BLaER1 (cell line): Measurements from ENCODE around the gene ZNF699.
"Not testable (repeated sequence)": the region's sequence is repeated elsewhere in the genome, so short reads cannot be mapped to it uniquely, and the experiment has no call there.

ENCODE experiments used
- H3K27ac ChIP-seq: shearing (Covaris generic); formaldehyde crosslinking; 2 replicates; pipeline ENCODE4 v1.8.1; 2022
- H3K27me3 ChIP-seq: shearing (Covaris generic); formaldehyde crosslinking; 2 replicates; pipeline ENCODE4 v1.8.1; 2022
- H3K36me3 ChIP-seq: shearing (Covaris generic); formaldehyde crosslinking; 2 replicates; pipeline ENCODE4 v1.8.1; 2022
- H3K4me1 ChIP-seq: shearing (Covaris generic); formaldehyde crosslinking; 2 replicates; pipeline ENCODE4 v1.8.1; 2022
- H3K4me2 ChIP-seq: shearing (Covaris generic); formaldehyde crosslinking; 2 replicates; pipeline ENCODE4 v1.8.1; 2022
- H3K4me3 ChIP-seq: shearing (Covaris generic); formaldehyde crosslinking; 2 replicates; pipeline ENCODE4 v1.8.1; 2022
- H3K9ac ChIP-seq: shearing (Covaris generic); formaldehyde crosslinking; 2 replicates; pipeline ENCODE4 v1.8.1; 2022
- H3K9me3 ChIP-seq: shearing (Covaris generic); formaldehyde crosslinking; 2 replicates; pipeline ENCODE4 v1.8.1; 2022
- H4K20me1 ChIP-seq: shearing (Covaris generic); formaldehyde crosslinking; 2 replicates; pipeline ENCODE4 v1.8.1; 2022
- Cebpa-rat ChIP-seq: shearing (Covaris generic); IDR thresholded peaks from 2 replicates; pipeline ENCODE4 v1.8.1; 2022

Gene ZNF699

GRCh38 chr19:9323919-9324583 lies 14.4 kb upstream of the ZNF699 start, which contains the start of gene ZNF559:
Gene ZNF559 (plus strand): TSS chr19:9324179. CDS start chr19:9338550, 14,371 bp downstream.
- no peak for TF ChIP-seq Cebpa-rat
- H3K9me3 ChIP-seq, result peaks cover 58% of the 10 kb centered on the region

GRCh38 chr19:9323557-9323918 lies 13.9 kb upstream of the ZNF699 start:
- Histone ChIP-seq H3K9ac (peak overlapping the region; percentile 85), H3K9me3 (peaks cover 53% of the 10 kb centered on the region)
- no peak for TF ChIP-seq Cebpa-rat

More at GRCh38 chr19:9323919-9324583, 14.4 kb upstream of the ZNF699 start, which contains the start of gene ZNF559:
- Histone ChIP-seq H3K27me3 (no peaks in the 10 kb centered on the region), H3K36me3 (peaks cover 36% of the 10 kb centered on the region), H3K27ac (peak within 1 kb of the TSS; percentile 84), H3K4me2 (peak within 1 kb of the TSS; percentile 86), H3K9ac (peak within 1 kb of the TSS; percentile 85), H4K20me1 (no peaks in the 10 kb centered on the region), H3K4me3 (peak within 1 kb of the TSS; percentile 81), H3K4me1 (peaks cover 15% of the 10 kb centered on the region)

GRCh38 chr19:9322201-9322600 lies 12.6 kb upstream of the ZNF699 start:
- H3K27ac ChIP-seq, H3K4me2 ChIP-seq, H3K4me3 ChIP-seq, H3K9ac ChIP-seq, H4K20me1 ChIP-seq, H3K27me3 ChIP-seq: not testable (repeated sequence)
- Histone ChIP-seq H3K36me3 (peaks cover 18% of the 10 kb centered on the region), H3K4me1 (peaks cover 15% of the 10 kb centered on the region), H3K9me3 (peaks cover 40% of the 10 kb centered on the region)

More at GRCh38 chr19:9323557-9323918, 13.9 kb upstream of the ZNF699 start:
- Histone ChIP-seq H3K4me1 (peaks cover 15% of the 10 kb centered on the region), H3K27ac (peak overlapping the region; percentile 84), H3K4me3 (peak overlapping the region; percentile 81), H4K20me1 (no peaks in the 10 kb centered on the region), H3K4me2 (peak overlapping the region; percentile 71), H3K27me3 (no peaks in the 10 kb centered on the region), H3K36me3 (peaks cover 31% of the 10 kb centered on the region)

GRCh38 chr19:9321756-9322155 lies 12.1 kb upstream of the ZNF699 start:
- H3K4me1 ChIP-seq, result peaks cover 15% of the 10 kb centered on the region
- peaks cover 14% of the 10 kb centered on the region for H3K36me3 ChIP-seq
- not testable (repeated sequence) for H3K27ac ChIP-seq, H4K20me1 ChIP-seq, H3K27me3 ChIP-seq, H3K4me3 ChIP-seq, H3K9ac ChIP-seq, H3K4me2 ChIP-seq
- peaks cover 38% of the 10 kb centered on the region for H3K9me3 ChIP-seq

DNA sequence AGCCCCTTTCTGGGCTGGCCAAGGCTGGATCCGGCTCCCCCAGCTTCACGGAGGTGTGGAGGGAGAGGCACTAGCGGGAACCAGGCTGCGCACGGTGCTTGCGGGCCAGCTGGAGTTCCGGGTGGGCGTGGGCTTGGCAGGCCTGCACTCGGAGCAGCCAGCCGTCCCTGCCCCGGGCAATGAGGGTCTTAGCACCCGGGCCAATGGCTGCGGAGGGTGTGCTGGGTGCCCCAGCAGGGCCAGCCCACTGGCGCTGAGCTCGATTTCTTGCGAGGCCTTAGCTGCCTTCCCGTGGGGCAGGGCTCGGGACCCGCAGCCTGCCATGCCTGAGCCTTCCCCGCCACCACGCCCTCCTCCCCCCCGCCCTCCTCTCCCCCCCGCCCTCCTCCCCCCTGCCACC lies 11.7 kb upstream of the ZNF699 start:
- Histone ChIP-seq H3K4me1 (peaks cover 15% of the 10 kb centered on the region), H3K27ac (no peak overlapping the region), H3K4me3 (no peak overlapping the region), H4K20me1 (no peaks in the 10 kb centered on the region), H3K9me3 (peaks cover 38% of the 10 kb centered on the region), H3K27me3 (no peaks in the 10 kb centered on the region), H3K4me2 (no peak overlapping the region), H3K9ac (no peak overlapping the region), H3K36me3 (peaks cover 12% of the 10 kb centered on the region)
- no peak for TF ChIP-seq Cebpa-rat

DNA sequence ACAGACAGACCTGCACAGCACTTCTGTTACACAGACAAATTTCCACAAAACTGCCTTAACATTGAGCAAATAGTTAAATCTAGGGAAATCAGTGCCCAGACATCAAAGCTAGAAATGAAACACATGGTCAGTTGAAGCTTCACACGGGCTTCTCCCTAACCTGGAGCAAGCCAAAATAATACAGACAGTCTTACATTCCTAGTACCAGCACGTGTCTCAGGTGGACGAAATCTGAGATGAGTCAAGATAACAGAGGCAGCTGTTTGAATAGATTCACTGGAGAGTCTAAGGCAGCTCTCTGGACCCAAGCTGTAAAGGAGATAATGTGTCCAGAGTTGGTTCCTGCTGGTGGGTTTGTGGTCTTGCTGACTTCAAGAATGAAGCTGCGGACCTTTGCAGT lies 4.1 kb upstream of the ZNF699 start:
- Histone ChIP-seq H3K4me1 (peaks cover 4% of the 10 kb centered on the region), H3K27me3 (no peaks in the 10 kb centered on the region), H3K9me3 (peaks cover 23% of the 10 kb centered on the region), H3K27ac (no peak overlapping the region), H3K4me3 (no peak overlapping the region), H3K9ac (no peak overlapping the region), H3K36me3 (no peaks in the 10 kb centered on the region), H4K20me1 (no peaks in the 10 kb centered on the region), H3K4me2 (no peak overlapping the region)
- TF ChIP-seq Cebpa-rat, result no peak

DNA sequence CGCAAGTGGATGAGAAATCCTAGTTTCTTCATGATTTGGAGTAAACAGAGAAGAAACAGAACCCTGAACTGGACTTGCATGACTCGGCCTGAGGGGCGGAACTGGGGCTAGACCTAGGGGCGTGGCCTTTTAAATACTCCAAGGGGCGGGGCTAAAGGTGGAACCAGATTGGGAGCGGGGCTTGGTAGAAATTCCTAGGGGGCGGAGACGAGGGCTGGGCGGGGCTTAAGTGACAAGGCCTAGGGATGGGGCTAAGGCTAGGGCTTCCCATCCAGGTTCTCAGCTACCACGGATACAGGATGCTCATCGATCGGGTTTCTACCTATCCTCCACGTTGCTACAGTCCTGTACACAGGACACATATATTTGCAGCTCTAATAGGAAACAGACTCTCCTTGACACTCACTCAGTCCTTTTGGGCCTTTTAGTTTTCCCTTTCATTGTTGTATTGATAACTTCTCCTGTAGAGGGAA lies 372 bp upstream of the ZNF699 start:
- peaks cover 12% of the 10 kb centered on the region for H3K9me3 ChIP-seq
- no peak for TF ChIP-seq Cebpa-rat
- peak overlapping the region; percentile 97 for H3K4me3 ChIP-seq
- H3K4me2 ChIP-seq, result peak overlapping the region; percentile 24; the same call in 1 of the 2 replicates
- H3K36me3 ChIP-seq, result peaks cover 9% of the 10 kb centered on the region
- H3K27ac ChIP-seq, result peak overlapping the region; percentile 79
- peak overlapping the region; percentile 92 for H3K9ac ChIP-seq
- peaks cover 23% of the 10 kb centered on the region for H3K4me1 ChIP-seq
- no peaks in the 10 kb centered on the region for H4K20me1 ChIP-seq
- no peaks in the 10 kb centered on the region for H3K27me3 ChIP-seq

GRCh38 chr19:9308091-9308770 lies 1.4 kb downstream of the ZNF699 start:
- peak overlapping the region; percentile 84 for H3K4me2 ChIP-seq

DNA sequence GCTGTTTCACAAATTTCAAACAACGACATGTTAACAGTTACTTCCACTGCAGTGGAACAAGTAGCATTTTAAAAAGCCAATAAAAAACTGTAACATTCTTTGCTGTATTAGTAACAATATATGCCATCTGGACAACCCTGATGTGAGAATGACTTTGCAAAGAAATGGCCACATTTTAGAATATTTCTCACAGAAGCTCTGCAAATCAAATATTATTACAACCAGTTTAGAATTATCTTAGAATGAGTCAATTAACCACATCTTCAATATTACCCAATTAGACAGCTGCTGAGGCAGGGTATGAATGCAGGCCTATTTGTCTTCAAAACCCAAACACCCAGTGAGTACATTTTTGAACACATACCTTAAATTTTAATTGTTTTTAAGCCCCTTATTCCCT lies 3.2 kb downstream of the ZNF699 start:
- peaks cover 23% of the 10 kb centered on the region for H3K4me1 ChIP-seq
- no peak overlapping the region for H3K27ac ChIP-seq
- H3K4me3 ChIP-seq, result no peak overlapping the region
- peaks cover 7% of the 10 kb centered on the region for H3K9me3 ChIP-seq
- H3K4me2 ChIP-seq, result no peak overlapping the region
- no peak overlapping the region for H3K9ac ChIP-seq
- no peaks in the 10 kb centered on the region for H4K20me1 ChIP-seq
- peaks cover 45% of the 10 kb centered on the region for H3K36me3 ChIP-seq
- no peaks in the 10 kb centered on the region for H3K27me3 ChIP-seq
- no peak for TF ChIP-seq Cebpa-rat

More at GRCh38 chr19:9308091-9308770, 1.4 kb downstream of the ZNF699 start:
- Histone ChIP-seq H3K9me3 (no peaks in the 10 kb centered on the region), H3K4me1 (peaks cover 23% of the 10 kb centered on the region), H3K27ac (no peak overlapping the region), H3K4me3 (peak overlapping the region; percentile 97), H3K9ac (peak overlapping the region; percentile 92), H4K20me1 (no peaks in the 10 kb centered on the region), H3K36me3 (peaks cover 27% of the 10 kb centered on the region), H3K27me3 (no peaks in the 10 kb centered on the region)
- TF ChIP-seq Cebpa-rat, result no peak

DNA sequence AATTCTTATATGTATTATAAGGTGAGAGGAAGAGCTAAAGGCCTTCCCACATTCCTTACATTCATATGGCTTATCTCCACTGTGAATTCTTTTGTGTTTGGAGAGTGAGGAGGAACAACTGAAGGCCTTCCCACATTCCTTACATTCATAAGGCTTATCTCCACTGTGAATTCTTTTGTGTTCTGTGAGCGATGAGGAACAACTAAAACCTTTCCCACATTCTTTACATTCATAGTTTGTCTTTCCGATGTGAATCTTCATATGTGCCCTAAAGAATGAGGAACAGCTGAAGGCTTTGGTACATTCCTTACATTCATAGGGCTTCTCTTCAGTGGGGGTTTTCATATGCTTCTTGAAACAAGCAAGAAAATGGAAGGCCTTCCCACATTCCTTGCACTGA lies 13.3 kb downstream of the ZNF699 start:
- no peak overlapping the region for H3K4me2 ChIP-seq
- peak overlapping the region; percentile 18; the same call in 1 of the 2 replicates for H3K4me3 ChIP-seq
- H3K9ac ChIP-seq, result no peak overlapping the region
- no peaks in the 10 kb centered on the region for H3K4me1 ChIP-seq
- peaks cover 91% of the 10 kb centered on the region for H3K36me3 ChIP-seq
- H4K20me1 ChIP-seq, result no peaks in the 10 kb centered on the region
- H3K9me3 ChIP-seq, result peaks cover 96% of the 10 kb centered on the region
- no peaks in the 10 kb centered on the region for H3K27me3 ChIP-seq
- TF ChIP-seq Cebpa-rat, result no peak
- H3K27ac ChIP-seq, result no peak overlapping the region
